Brain pericyte (primary cell): Measurements from ENCODE around the gene B2M.
"Not testable (repeated sequence)": the region's sequence is repeated elsewhere in the genome, so short reads cannot be mapped to it uniquely, and the experiment has no call there.

Experiments
- DNase-seq: peaks from one replicate; pipeline ENCODE4 v3.0.0-alpha.2; 2012; ENCODE audit warnings: low read depth, low spot score

Gene B2M

GRCh38 chr15:44726136-44726535 lies 14.8 kb downstream of the B2M start:
- DNase-seq, result no peak

GRCh38 chr15:44726568-44727484 lies 15.5 kb downstream of the B2M start:
- DNase-seq, result peak; percentile 52

GRCh38 chr15:44727485-44728231 lies 16.3 kb downstream of the B2M start:
- no peak for DNase-seq

GRCh38 chr15:44728232-44728575 lies 16.9 kb downstream of the B2M start:
- DNase-seq, result not testable (repeated sequence)

- DNase-seq, result peak; percentile 98
Observed at GRCh38 chr15:44728576-44729407, 17.5 kb downstream of the B2M start.

- DNase-seq, result no peak
Observed at GRCh38 chr15:44729408-44730127, 18.3 kb downstream of the B2M start.

- DNase-seq, result no peak
Observed at GRCh38 chr15:44734839-44735481, 23.6 kb downstream of the B2M start.

- DNase-seq, result no peak
Observed at GRCh38 chr15:44735482-44736180, 24.3 kb downstream of the B2M start.

- DNase-seq, result no peak
Observed at GRCh38 chr15:44736181-44736765, 25.0 kb downstream of the B2M start, which contains the start of gene TRIM69. TRIM69 (plus strand) TSS chr15:44736528; CDS start chr15:44736705, 177 bp downstream.

- DNase-seq, result peak; percentile 41
Observed at GRCh38 chr15:44738340-44738984, 27.1 kb downstream of the B2M start.

GRCh38 chr15:44739222-44739847 lies 28.0 kb downstream of the B2M start:
- DNase-seq, result not testable (repeated sequence)

GRCh38 chr15:44743454-44743853 lies 32.1 kb downstream of the B2M start:
- not testable (repeated sequence) for DNase-seq

- no peak for DNase-seq
Observed at GRCh38 chr15:44753345-44753744, 42.0 kb downstream of the B2M start.

GRCh38 chr15:44763187-44763586 lies 51.9 kb downstream of the B2M start:
- DNase-seq, result no peak

- no peak for DNase-seq
Observed at GRCh38 chr15:44763848-44764247, 52.5 kb downstream of the B2M start.

GRCh38 chr15:44765036-44765435 lies 53.7 kb downstream of the B2M start:
- no peak for DNase-seq
